CD14-positive monocyte (primary cell): ENCODE results near the gene NACA. TPM values are rescaled to one million over a fixed set of nuclear protein-coding genes. Genes with fewer than 3 reads are reported as not detected.

Experiments used
- DNase-seq, 3 donors: peaks; one replicate each; pipeline ENCODE4 v3.0.0-alpha.2; 2011 to 2022
- H2AFZ ChIP-seq: 2 replicates; pipeline ENCODE4 v1.6.0; 2012; ENCODE audit warnings: mild to moderate bottlenecking, low read depth, low read length, inconsistent platforms; ENCODE audit not compliant: insufficient read depth, poor library complexity, severe bottlenecking
- H3K27ac ChIP-seq, 2 donors: 1 replicate in 1 of 2; 2 replicates in 1 of 2; pipeline ENCODE4 v1.5.1; 2012 to 2013; ENCODE audit warnings: low read length in 2 of 2, control low read depth in 1 of 2, inconsistent platforms in 1 of 2, low read depth in 1 of 2, mild to moderate bottlenecking in 1 of 2
- H3K27me3 ChIP-seq, 2 donors: one replicate each; pipeline versions ENCODE4 v1.6.0 to v1.6.1; 2011 to 2013; ENCODE audit warnings: low read length in 2 of 2; ENCODE audit not compliant: control insufficient read depth in 2 of 2, insufficient read depth in 2 of 2
- H3K36me3 ChIP-seq, 2 donors: replicated peaks in 1 of 2; 1 replicate in 1 of 2; 2 replicates in 1 of 2; pipeline versions ENCODE4 v1.5.1 to v1.6.1; 2012 to 2013; ENCODE audit warnings: low read length in 2 of 2, control low read depth in 1 of 2, inconsistent platforms in 1 of 2, mild to moderate bottlenecking in 1 of 2; ENCODE audit not compliant: insufficient read depth in 2 of 2, control insufficient read depth in 1 of 2
- H3K4me1 ChIP-seq, 2 donors: 1 replicate in 1 of 2; 2 replicates in 1 of 2; pipeline versions ENCODE4 v1.5.1 to v1.6.1; 2012 to 2013; ENCODE audit warnings: low read length in 2 of 2, control low read depth in 1 of 2, inconsistent platforms in 1 of 2, mild to moderate bottlenecking in 1 of 2, moderate library complexity in 1 of 2; ENCODE audit not compliant: insufficient read depth in 2 of 2, control insufficient read depth in 1 of 2
- H3K4me2 ChIP-seq: replicated peaks from 2 replicates; pipeline ENCODE3; 2012; ENCODE audit warnings: low read length, moderate library complexity, mild to moderate bottlenecking; ENCODE audit not compliant: poor library complexity, severe bottlenecking; ENCODE audit errors: extremely low read depth
- H3K4me3 ChIP-seq, 3 experiments: fragments of 200-600 bp in 1 of 3; sonication (generic) in 1 of 3; replicated peaks in 1 of 3; 1 replicate in 2 of 3; 2 replicates in 1 of 3; pipeline ENCODE4 v1.5.1; 2011 to 2013; ENCODE audit warnings: low read length in 3 of 3, mild to moderate bottlenecking in 3 of 3, control low read depth in 2 of 3, low read depth in 2 of 3, inconsistent platforms in 1 of 3, moderate library complexity in 1 of 3
- H3K79me2 ChIP-seq: 2 replicates; pipeline ENCODE4 v1.6.0; 2012; ENCODE audit warnings: mild to moderate bottlenecking, control low read depth, inconsistent platforms, low read length, moderate library complexity; ENCODE audit not compliant: insufficient read depth
- H3K9ac ChIP-seq: 2 replicates; pipeline ENCODE4 v1.6.0; 2017; ENCODE audit warnings: low read length, mild to moderate bottlenecking; ENCODE audit not compliant: insufficient read depth, poor library complexity, severe bottlenecking
- H3K9me3 ChIP-seq, 2 donors: replicated peaks in 1 of 2; 1 replicate in 1 of 2; 2 replicates in 1 of 2; pipeline versions ENCODE4 v1.5.1 to v1.6.1; 2012 to 2013; ENCODE audit warnings: low read length in 2 of 2, control low read depth in 1 of 2; ENCODE audit not compliant: control insufficient read depth in 1 of 2, insufficient read depth in 1 of 2
- H4K20me1 ChIP-seq: 2 replicates; pipeline ENCODE4 v1.6.0; 2012; ENCODE audit warnings: mild to moderate bottlenecking, low read length, control low read depth, moderate library complexity; ENCODE audit not compliant: insufficient read depth
- H3K27ac Mint-ChIP-seq, 7 donors: one replicate each; pipeline ENCODE4 v1.8.0; 2020; ENCODE audit warnings: mild to moderate bottlenecking in 7 of 7, mixed read lengths in 7 of 7, moderate library complexity in 6 of 7, inconsistent platforms in 2 of 7
- H3K27me3 Mint-ChIP-seq, 3 donors: one replicate each; pipeline ENCODE4 v1.8.0; 2021 to 2022; ENCODE audit warnings: low read depth in 3 of 3, mild to moderate bottlenecking in 3 of 3, mixed read lengths in 3 of 3, moderate library complexity in 3 of 3, inconsistent platforms in 1 of 3
- H3K36me3 Mint-ChIP-seq, 2 donors: one replicate each; pipeline ENCODE4 v1.8.0; 2020; ENCODE audit warnings: mixed read lengths in 2 of 2, inconsistent platforms in 1 of 2, mild to moderate bottlenecking in 1 of 2
- H3K4me1 Mint-ChIP-seq: one replicate; pipeline ENCODE4 v1.8.0; 2020; ENCODE audit warnings: mild to moderate bottlenecking, mixed read lengths
- H3K4me3 Mint-ChIP-seq, 2 donors: one replicate each; pipeline ENCODE4 v1.8.0; 2020; ENCODE audit warnings: mild to moderate bottlenecking in 2 of 2, mixed read lengths in 2 of 2, moderate library complexity in 1 of 2
- H3K9me3 Mint-ChIP-seq, 7 donors: one replicate each; pipeline ENCODE4 v1.8.0; 2020 to 2022; ENCODE audit warnings: mixed read lengths in 7 of 7, mild to moderate bottlenecking in 6 of 7, moderate library complexity in 6 of 7, inconsistent platforms in 2 of 7
- WGBS: methylation state at CpG from one replicate; pipeline ENCODE4 v1.1.5; 2013; ENCODE audit warnings: missing lambda C conversion rate; ENCODE audit not compliant: insufficient coverage; 5-methylcytosine and 5-hydroxymethylcytosine counted together
- intact Hi-C, 2 donors: fragments of 100-400 bp; cut with micrococcal nuclease; formaldehyde crosslinking; loops; one replicate each; pipeline versions ENCODE4 v1.15.0 to v1.15.1; 2023
- polyA plus RNA-seq, 3 donors: library from polyadenylated mRNA; depleted of rRNA in 1 of 3; unstranded in 2 of 3; stranded (reverse) in 1 of 3; fragments of 300-500 nt in 2 of 3; fragments of >200 nt in 1 of 3; fragmentation: Illumina TruSeq in 2 of 3; gene quantifications; 1 replicate in 2 of 3; 2 replicates in 1 of 3; pipeline ENCODE4 v1.2.3, GENCODE V29; 2012 to 2021
- TF ChIP-seq, protein P1 (sequence below): fragments of 200-600 bp; IDR thresholded peaks from one replicate; pipeline ENCODE4 v1.8.0; 2022; ENCODE audit warnings: antibody characterized with exemption, mild to moderate bottlenecking

The NACA gene
- polyA plus RNA-seq, 3 donors: 797 to 1,102 (median 937) TPM

DNA sequence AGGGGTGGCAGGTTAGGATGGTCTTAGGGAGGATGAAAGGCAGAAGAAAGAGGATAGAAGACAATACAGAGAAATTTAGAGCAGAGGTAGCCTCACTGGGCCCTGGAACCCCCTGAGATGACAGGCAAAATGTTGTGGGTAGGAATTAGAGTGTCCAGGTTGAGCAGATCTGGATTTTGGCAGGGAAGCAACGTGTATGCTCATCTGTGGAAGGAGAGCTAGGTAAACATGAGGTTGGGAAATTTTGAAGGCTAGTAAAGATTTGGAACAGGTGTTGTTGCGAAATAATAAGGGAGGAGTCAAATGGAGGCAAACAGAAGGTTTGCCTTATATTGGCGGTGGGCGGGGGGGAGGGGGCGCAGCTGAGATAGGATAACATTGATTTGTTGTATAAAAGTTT is 43.3 kb upstream of the NACA start:
- H3K27ac ChIP-seq: no peak overlapping the region
- no peaks in the 10 kb centered on the region for H3K36me3 ChIP-seq
- Mint-ChIP-seq H3K27ac (peak overlapping the region in 1 of 7 donors; percentile 41), H3K9me3 (peaks cover 0 to 2% (median 0%) of the 10 kb centered on the region in 7 donors), H3K27me3 (peaks cover 1 to 9% (median 2%) of the 10 kb centered on the region in 3 donors), H3K4me1 (peaks cover 27% of the 10 kb centered on the region), H3K4me3 (no peak overlapping the region), H3K36me3 (no peaks in the 10 kb centered on the region)
- intact Hi-C loops: no loop called here
- TF ChIP-seq, protein P1, sequence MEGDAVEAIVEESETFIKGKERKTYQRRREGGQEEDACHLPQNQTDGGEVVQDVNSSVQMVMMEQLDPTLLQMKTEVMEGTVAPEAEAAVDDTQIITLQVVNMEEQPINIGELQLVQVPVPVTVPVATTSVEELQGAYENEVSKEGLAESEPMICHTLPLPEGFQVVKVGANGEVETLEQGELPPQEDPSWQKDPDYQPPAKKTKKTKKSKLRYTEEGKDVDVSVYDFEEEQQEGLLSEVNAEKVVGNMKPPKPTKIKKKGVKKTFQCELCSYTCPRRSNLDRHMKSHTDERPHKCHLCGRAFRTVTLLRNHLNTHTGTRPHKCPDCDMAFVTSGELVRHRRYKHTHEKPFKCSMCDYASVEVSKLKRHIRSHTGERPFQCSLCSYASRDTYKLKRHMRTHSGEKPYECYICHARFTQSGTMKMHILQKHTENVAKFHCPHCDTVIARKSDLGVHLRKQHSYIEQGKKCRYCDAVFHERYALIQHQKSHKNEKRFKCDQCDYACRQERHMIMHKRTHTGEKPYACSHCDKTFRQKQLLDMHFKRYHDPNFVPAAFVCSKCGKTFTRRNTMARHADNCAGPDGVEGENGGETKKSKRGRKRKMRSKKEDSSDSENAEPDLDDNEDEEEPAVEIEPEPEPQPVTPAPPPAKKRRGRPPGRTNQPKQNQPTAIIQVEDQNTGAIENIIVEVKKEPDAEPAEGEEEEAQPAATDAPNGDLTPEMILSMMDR: no peak
- WGBS: 100% methylated on average over 5 of the region's 5 CpGs
- no peak for DNase-seq
- no peaks in the 10 kb centered on the region for H3K27me3 ChIP-seq
- H3K4me1 ChIP-seq: peaks cover 22 to 23% of the 10 kb centered on the region in 2 donors
- H3K79me2 ChIP-seq: no peaks in the 10 kb centered on the region
- H3K4me3 ChIP-seq: no peak overlapping the region
- no peak overlapping the region for H2AFZ ChIP-seq
- no peaks in the 10 kb centered on the region for H4K20me1 ChIP-seq
- H3K9me3 ChIP-seq: no peaks in the 10 kb centered on the region
- H3K9ac ChIP-seq: no peak overlapping the region
- H3K4me2 ChIP-seq: no peak overlapping the region

DNA sequence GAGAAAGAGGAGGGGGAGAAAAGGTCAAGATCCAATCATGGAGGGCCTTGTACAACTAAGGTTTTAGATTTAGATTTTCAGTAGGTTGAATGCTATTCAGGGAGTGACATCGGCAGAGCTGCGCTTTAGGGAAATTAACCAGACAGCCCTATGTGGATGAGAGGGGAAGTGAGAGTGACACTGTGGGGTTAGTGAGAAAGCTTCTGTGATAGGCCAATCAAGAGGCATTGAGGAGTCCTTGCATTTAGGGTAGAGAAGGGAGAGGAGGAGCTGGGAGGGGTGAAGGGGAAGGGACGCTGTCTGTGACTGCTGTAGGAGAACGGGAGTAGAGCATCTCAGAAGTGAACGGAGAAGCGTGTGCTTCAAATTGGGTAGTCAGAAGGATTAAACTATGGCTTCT is 41.4 kb upstream of the NACA start:
- H3K4me2 ChIP-seq: peak overlapping the region; percentile 33

More for the DNA sequence above, 41.4 kb upstream of the NACA start:
- peak; percentile 74 to 81 (median 79) for DNase-seq
- Mint-ChIP-seq H3K9me3 (peaks cover 0 to 2% (median 0%) of the 10 kb centered on the region in 7 donors), H3K4me3 (peak overlapping the region in 1 of 2 donors; percentile 62), H3K27ac (peak overlapping the region; percentile 25 to 83 (median 73)), H3K36me3 (no peaks in the 10 kb centered on the region), H3K27me3 (peaks cover 2 to 10% (median 5%) of the 10 kb centered on the region in 3 donors), H3K4me1 (peaks cover 18% of the 10 kb centered on the region)
- Histone ChIP-seq H3K27me3 (no peaks in the 10 kb centered on the region), H3K4me3 (no peak overlapping the region), H3K9ac (no peak overlapping the region), H3K9me3 (no peaks in the 10 kb centered on the region), H2AFZ (peak overlapping the region; percentile 36), H3K4me1 (peaks cover 14 to 16% of the 10 kb centered on the region in 2 donors), H4K20me1 (no peaks in the 10 kb centered on the region), H3K79me2 (no peaks in the 10 kb centered on the region), H3K36me3 (no peaks in the 10 kb centered on the region), H3K27ac (peak overlapping the region in 1 of 2 donors; percentile 15)
- intact Hi-C loops: no loop called here
- TF ChIP-seq, protein P1: no peak
- 19% methylated on average over 6 of the region's 6 CpGs for WGBS
